BJ (cell line): Measurements from ENCODE around the gene SRI. TPM values are rescaled to one million over a fixed set of nuclear protein-coding genes. Genes with fewer than 3 reads are reported as not detected.

ENCODE experiments used
- CTCF ChIA-PET: fragments of 350-600 bp; formaldehyde crosslinking; extraction: SDS; loops from one replicate; lab custom pipeline; 2021; ENCODE audit warnings: antibody characterized with exemption, inconsistent platforms; lab: Yijun Ruan, JAX
- POLR2A ChIA-PET: fragments of 300-600 bp; sonication (Branson Sonifier 250); formaldehyde crosslinking; extraction: SDS; loops from one replicate; lab custom pipeline; 2021; ENCODE audit warnings: antibody characterized with exemption; lab: Charles Lee
- DNase-seq: peaks from one replicate; pipeline ENCODE4 v3.0.0-alpha.2; 2011; ENCODE audit warnings: low read depth
- H3K27me3 ChIP-seq: 2 replicates; pipeline ENCODE4 v1.6.0; 2011; ENCODE audit warnings: low read length; ENCODE audit not compliant: control insufficient read depth, insufficient read depth
- H3K36me3 ChIP-seq: 2 replicates; pipeline ENCODE4 v1.5.1; 2011; ENCODE audit warnings: low read length; ENCODE audit not compliant: control insufficient read depth, insufficient read depth
- H3K4me3 ChIP-seq: 2 replicates; pipeline ENCODE4 v1.5.1; 2011; ENCODE audit warnings: low read depth, mild to moderate bottlenecking, control low read depth, low read length
- polyA plus RNA-seq: library from polyadenylated mRNA; depleted of rRNA; stranded (reverse); fragments of >200 nt; gene quantifications from 2 replicates; pipeline ENCODE4 v1.2.3, GENCODE V29; 2011
- TF ChIP-seq, protein P1 (sequence below): IDR thresholded peaks from 2 replicates; pipeline ENCODE4 v1.5.1; 2011; ENCODE audit warnings: low read depth, mild to moderate bottlenecking, control low read depth, inconsistent platforms, low read length, moderate library complexity; ENCODE audit not compliant: insufficient read depth

Gene SRI
- polyA plus RNA-seq, 1 experiment = 61.8 TPM

DNA sequence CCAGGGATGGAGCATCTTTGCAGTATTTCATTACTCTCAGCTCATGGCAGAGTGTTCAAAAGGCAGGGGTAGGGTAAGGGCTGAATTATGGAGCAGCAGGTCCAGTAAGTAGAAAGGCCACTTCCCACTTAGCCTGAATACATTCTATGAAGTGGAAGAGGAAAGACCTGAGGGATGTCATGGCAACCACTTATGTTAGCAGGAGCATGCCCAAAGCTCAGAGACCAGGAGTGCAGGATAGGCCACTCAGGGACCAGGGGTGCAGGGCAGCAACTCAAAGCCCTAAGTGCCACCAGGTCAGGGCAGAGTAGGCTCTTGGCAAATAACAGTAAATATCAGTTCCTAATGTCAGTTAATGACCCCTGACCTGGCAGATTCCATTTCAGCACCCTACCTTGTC, 3.6 kb downstream of the SRI start:
- Histone ChIP-seq H3K36me3 (peaks cover 9% of the 10 kb centered on the region), H3K27me3 (no peaks in the 10 kb centered on the region), H3K4me3 (no peak overlapping the region)
- CTCF ChIA-PET = no interaction called here
- TF ChIP-seq, protein P1, sequence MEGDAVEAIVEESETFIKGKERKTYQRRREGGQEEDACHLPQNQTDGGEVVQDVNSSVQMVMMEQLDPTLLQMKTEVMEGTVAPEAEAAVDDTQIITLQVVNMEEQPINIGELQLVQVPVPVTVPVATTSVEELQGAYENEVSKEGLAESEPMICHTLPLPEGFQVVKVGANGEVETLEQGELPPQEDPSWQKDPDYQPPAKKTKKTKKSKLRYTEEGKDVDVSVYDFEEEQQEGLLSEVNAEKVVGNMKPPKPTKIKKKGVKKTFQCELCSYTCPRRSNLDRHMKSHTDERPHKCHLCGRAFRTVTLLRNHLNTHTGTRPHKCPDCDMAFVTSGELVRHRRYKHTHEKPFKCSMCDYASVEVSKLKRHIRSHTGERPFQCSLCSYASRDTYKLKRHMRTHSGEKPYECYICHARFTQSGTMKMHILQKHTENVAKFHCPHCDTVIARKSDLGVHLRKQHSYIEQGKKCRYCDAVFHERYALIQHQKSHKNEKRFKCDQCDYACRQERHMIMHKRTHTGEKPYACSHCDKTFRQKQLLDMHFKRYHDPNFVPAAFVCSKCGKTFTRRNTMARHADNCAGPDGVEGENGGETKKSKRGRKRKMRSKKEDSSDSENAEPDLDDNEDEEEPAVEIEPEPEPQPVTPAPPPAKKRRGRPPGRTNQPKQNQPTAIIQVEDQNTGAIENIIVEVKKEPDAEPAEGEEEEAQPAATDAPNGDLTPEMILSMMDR = no peak
- no peak for DNase-seq
- POLR2A ChIA-PET = no interaction called here

DNA sequence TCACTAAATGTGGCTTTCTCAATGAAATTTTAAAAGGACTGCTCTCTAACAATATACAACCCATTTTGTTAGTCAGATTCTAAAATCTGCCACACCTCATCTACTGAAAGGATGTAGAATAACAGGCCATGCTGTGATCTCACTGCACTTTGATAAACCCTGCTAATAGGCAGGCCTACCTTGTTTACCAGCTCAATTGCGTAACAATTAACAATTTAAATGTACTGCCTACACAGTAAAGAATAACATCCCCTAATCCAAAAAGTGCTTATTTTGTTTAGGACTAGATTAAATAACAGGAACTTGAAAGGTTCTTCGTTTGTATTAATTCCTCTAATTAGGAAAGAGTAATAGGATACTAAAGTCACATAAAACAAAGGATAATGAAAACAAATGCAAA, 4.5 kb downstream of the SRI start:
- Histone ChIP-seq H3K27me3 (no peaks in the 10 kb centered on the region), H3K4me3 (no peak overlapping the region), H3K36me3 (peaks cover 9% of the 10 kb centered on the region)
- no peak for DNase-seq
- ChIA-PET POLR2A (no interaction called here), CTCF (no interaction called here)
- TF ChIP-seq, protein P1 = no peak

- Histone ChIP-seq H3K4me3 (no peak overlapping the region), H3K36me3 (peaks cover 12% of the 10 kb centered on the region), H3K27me3 (no peaks in the 10 kb centered on the region)
- no peak for DNase-seq
- ChIA-PET CTCF (interaction anchor here (0.9 to 1.0 kb wide), 2 partner anchors 17 to 45 kb away, joined by 3 read pairs; no protein-coding TSS in a partner anchor), POLR2A (no interaction called here)
- TF ChIP-seq, protein P1 = no peak
Observed at GRCh38 chr7:88214456-88214855, 5.4 kb downstream of the SRI start.

DNA sequence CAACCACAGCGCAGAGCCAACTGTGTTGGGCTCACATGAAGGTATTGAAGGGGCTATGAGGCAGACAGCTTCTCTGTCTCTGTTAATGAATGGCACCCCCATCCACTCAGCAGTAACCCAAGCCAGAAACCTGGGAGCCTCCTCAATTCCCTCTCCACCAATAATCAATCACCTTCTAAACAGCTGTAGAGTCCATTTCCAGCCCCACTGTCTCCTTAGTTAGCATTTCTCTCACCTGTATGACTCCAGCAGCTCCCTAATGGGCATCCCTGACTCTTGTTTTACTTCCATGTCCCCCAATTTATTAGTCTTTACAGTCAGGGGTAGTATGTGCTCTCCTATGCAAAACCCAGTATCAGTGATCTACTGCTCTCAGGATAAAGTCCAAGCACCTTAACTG, 6.9 kb downstream of the SRI start:
- DNase-seq = no peak
- Histone ChIP-seq H3K4me3 (no peak overlapping the region), H3K36me3 (peaks cover 12% of the 10 kb centered on the region), H3K27me3 (no peaks in the 10 kb centered on the region)
- CTCF ChIA-PET = interaction anchor here (1.5 to 1.6 kb wide), 2 partner anchors 12 to 29 kb away, joined by 3 to 5 read pairs; no protein-coding TSS in a partner anchor
- TF ChIP-seq, protein P1 = no peak
- POLR2A ChIA-PET = no interaction called here

- no peak for DNase-seq
- TF ChIP-seq, protein P1 = no peak
- POLR2A ChIA-PET = no interaction called here
Observed at GRCh38 chr7:88208521-88208920, 11.3 kb downstream of the SRI start.

More at GRCh38 chr7:88208521-88208920, 11.3 kb downstream of the SRI start:
- H3K4me3 ChIP-seq = no peak overlapping the region
- CTCF ChIA-PET = no interaction called here
- H3K36me3 ChIP-seq = peaks cover 8% of the 10 kb centered on the region
- H3K27me3 ChIP-seq = no peaks in the 10 kb centered on the region
